NAMALWA (cell line): Measurements from ENCODE around the gene GPS2.

Experiments
- DNase-seq: peaks from one replicate; pipeline ENCODE4 v3.0.0-alpha.2; 2015; ENCODE audit warnings: low spot score

Gene GPS2

GRCh38 chr17:7317161-7317803 lies 2.1 kb upstream of the GPS2 start:
- no peak for DNase-seq

GRCh38 chr17:7315570-7316235 lies 543 bp upstream of the GPS2 start:
- DNase-seq = no peak

GRCh38 chr17:7313890-7314718 lies 1.1 kb downstream of the GPS2 start:
- peak; percentile 57 for DNase-seq

DNA sequence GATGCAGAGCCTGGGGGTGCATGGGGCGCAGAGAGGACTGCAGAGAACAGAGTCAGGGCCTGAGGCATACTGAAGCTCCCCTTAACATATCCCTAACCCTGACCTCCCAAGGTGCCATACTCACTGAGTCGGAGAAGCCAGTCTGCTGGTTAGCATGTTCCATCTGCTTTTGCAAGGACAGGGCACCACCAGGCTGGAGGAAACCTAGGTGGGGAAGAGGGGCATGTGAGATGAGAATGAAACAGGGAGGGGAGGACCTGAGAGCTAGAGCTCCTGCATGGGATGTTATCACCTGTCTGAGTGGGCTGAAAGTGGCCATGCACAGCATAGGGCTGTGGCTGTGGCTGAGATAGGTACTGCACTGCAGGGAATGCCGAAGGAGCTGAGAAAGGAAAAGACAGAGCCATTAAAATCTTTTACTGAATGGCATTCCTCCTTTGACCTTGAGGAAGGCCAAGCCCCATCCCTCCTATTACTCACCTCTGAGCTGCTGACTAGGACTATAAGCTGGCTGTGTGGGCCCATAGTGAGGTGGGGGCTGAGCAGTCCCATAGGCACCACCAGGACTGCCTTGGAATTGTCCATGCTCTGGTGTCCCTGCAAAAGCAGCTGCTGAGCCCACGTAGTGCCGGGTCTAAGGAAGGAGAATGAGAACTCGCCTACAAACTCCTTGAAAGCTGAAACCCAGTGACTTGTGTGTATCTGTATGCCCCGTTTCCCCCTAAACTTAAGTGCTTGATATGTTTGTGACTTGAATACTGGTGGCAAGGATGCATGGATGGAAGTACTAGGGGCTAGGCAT lies 1.9 kb downstream of the GPS2 start:
- DNase-seq = peak; percentile 46

DNA sequence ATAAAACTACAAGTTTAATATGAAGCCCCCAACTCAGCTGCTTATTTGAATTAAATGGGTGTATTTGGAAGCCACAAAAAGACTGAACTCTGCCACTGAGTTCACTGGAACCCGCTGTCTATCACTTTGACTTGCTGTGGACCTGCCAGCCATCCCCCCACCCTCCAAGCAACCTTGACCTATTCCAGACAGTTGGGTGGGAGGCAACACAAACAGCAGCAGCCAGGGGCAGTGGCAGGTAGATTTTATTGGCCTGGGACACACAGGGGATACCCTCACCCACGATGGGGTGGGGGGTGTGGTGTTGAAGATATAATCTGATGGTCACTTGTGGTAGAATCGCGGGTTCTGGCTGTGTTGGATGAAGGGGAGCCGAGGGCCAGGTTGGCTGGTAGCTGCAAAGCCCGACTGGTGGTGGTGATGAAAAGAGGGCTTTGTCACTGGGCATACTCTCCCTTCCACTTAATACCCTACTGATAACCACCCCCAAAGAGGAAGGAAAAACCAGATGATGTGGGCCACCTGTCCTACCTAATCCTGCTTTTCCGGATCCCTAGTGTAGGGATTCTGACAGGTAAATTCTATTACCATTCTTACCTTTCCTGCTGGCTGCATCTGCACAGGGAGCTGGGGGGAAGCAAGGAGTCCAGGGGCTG lies 2.6 kb downstream of the GPS2 start:
- DNase-seq = no peak

DNA sequence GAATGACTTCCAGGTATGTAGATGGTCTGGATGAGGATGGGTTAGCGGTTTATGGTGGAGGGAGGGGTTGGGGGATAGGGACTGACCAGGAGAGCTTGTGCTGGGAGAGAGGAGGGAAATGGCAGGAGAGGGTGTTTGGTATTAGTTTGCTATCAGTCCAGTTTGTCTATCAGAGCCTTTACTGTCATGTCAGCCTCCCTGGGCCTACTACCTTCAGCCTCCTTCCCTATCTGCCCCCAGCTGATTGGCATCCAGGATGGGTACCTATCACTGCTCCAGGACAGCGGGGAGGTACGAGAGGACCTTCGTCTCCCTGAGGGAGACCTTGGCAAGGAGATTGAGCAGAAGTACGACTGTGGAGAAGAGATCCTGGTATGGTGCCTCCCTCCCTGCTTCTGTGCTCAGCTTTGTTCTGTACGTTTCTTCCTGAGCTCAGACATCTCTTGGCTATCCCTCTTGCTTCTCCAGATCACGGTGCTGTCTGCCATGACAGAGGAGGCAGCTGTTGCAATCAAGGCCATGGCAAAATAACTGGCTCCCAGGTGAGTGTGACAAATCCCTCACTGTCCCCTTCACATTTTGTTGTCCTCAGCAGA lies 4.0 kb downstream of the GPS2 start:
- no peak for DNase-seq

DNA sequence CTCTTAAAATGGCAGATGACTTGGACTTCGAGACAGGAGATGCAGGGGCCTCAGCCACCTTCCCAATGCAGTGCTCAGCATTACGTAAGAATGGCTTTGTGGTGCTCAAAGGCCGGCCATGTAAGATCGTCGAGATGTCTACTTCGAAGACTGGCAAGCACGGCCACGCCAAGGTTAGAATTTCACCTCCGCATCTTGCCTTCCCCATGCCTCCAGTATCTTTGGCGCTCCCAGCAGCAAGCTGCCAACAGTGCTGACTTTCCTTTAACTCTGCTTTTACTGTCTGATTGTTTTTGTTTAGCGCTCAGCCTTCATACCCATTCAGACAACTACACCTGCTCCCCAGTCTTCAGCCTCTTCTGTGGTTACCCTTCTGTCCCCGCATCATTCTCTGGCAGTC lies 5.5 kb downstream of the GPS2 start:
- DNase-seq = no peak

DNA sequence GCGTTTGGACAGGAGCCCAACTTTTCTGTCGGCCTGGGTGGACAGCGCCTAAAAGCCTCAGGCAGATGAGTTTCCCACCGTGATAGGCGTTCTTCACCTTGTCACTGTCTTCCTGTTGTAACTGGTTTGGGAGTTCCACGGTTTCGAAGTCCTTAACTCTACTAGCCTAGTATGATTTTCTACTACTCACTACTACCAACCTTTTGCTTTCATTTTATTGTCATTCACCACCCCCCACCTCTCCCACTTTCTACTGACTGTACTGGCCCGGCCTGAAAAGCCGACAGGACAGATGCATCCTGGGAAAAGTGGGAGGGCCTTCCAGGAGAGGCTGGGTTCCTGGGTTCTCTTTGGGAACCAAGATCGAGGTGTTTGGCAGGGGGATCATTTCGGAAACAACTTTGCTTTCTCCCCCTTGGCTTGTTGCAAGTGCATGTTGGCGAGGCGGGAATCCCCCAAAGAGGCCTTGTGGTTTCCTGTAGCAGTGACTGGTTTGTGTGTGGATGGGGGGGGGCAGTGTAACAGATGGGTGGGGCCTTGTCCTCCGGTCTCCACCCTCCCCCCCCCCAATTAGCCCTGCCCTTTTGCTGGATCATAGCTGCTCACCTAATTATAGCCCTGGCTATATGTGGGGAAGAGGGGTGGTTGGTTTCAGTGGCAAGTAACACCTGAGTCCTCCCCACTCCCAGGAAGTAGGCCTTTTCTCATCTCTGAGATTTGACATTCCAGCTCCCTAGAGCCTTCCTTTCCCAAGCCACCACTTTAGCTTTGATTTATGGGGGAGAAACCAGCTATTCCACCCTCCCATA lies 6.3 kb downstream of the GPS2 start:
- DNase-seq = peak; percentile 73

DNA sequence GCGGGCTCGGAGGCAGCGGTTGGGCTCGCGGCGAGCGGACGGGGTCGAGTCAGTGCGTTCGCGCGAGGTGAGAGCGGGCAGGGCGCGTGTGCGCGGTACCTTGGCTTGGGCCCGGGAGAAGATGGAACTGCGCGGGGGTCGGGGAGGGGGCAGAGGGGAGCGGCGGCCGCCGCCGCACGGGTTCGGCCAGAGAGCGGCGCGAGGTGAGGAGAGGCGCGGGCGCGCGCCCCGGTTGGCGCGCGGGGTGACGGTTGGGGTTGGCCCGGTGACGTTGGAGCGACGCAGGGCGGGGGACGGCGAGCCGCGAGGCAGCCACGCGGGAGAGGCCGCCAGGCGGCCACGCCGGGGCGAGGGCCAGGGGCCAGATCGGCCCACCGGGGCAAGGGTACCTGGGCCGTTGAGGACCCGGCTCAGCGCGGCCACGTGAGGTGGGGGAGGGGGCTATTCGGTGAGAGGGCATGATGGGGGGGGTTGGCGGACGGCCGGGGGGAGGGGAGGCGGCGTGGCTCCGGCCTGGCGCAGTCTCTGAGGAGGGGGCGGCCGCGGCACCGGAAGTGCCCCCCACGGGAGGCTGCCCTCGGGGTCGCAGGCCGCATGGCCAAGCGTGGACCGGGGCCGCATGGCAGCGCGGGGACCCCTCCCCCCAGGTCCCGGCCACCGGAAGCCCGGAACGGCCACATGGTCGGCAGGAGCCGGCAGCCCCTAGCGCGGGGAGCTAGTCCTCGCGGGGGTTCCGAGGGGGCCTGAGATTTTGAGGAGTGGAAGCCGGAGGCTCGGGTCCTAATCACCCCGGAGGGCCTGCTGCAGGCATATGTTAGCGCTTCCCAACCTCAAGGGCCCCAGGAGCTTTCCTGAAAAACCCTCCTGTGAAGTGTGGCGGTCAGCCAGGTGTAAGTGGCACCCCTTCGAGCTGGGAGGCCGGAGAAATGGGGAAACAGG lies 7.2 kb downstream of the GPS2 start:
- peak; percentile 44 for DNase-seq

DNA sequence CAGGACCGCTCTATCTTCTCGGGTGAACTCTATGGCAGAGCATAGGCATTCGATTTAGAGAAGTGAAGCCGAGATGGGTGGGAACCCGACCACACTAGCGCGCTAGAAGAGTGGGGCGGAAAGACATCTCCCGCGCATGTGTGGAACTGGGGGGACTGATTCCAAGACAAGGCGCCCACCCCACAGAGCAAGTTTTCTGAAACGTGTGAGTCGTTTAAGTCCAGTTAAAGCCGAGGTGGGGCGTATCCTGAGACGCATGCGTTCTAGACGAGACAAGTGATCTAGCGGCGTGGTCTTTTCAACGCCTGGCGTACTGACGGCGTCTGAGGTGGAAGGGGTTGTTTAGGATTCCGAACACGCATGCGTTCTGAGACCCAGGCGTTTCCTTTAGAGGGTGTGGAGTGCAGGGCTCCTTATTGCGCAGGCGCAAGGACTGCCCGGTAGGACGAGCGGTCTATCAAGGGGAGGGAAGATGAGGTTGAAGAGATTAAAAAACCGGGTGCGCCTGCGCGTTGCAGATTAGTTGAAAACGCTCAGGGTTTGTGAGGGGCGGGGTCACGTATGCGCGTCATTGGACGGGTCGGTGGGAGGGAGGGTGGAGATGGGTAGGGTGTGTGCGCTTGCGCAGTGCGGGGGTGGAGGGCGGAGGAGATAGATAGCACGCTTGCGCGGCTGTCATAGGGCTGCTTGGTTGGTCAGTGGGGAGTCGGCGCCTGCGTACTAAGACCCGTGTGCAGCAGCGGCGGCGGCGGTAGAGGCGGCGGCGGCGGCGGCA lies 8.1 kb downstream of the GPS2 start, which contains the start of gene EIF5A:
Gene EIF5A (plus strand): TSS at position 718 of the 775 bp plus-strand sequence. CDS start 2,008 bp downstream, outside the sequence.
- DNase-seq = peak; percentile 98

DNA sequence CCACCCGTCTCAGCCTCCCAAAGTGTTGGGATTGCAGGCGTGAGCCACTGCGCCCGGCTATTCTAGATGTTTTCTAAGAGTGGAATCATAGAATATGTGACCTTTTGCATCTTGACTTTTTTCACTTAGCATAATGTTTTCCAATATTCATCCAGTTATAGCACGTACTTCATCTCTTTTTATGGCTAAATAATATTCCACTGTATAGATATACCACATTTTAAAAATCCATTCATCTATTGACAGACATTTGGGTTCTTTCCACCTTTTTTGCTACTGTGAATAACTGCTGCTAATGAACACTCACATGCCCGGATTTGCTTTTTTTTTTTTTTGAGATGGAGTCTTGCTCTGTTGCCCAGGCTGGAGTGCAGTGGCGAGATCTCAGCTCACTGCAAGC lies 11.0 kb downstream of the GPS2 start:
- no peak for DNase-seq

GRCh38 chr17:7296189-7296861 lies 18.8 kb downstream of the GPS2 start:
- DNase-seq = peak; percentile 61

DNA sequence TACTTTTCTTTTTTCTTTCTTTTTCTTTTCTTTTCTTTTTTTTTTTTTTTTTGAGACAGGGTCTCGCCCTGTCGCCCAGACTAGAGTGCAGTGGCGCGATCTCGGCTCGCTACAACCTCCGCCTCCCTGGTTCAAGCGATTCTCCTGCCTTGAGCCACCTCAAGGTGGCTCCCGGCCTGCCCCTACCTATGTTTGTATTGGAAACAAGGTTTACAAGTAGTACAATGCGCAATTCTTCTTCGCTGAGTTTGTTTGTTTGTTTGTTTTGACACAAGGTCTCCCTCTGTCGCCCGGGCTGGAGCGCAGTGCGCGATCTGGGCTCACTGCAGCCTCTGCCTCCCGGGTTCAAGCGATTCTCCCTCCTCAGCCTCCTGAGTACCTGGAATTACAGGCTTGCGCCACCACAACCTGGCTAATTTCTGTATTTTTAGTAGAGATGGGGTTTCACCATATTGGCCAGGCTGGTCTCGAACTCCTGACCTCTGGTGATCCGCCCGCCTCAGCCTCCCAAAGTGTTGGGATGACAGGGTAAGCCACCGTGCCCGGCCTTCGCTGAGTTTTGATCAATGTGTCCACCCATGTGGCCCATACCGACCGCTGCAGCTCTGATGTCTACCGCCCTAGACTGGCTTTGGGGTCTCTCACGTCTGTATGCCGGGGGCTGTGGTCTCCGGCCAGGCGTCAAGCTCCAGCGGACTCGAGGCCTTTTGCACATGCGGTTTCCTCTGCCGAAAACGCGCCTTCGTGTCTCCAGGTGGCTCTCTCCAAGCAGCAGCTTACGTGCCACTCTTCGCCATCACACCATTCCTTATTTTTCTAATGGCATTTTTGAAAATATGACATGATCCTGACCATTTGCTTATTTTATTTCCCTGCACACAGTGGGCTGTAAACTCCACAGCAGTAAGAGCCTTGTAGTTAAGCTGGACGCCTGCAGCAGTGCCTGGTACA lies 19.7 kb downstream of the GPS2 start:
- no peak for DNase-seq

- peak; percentile 81 for DNase-seq
Measured at GRCh38 chr17:7294614-7295153, 20.5 kb downstream of the GPS2 start, which contains the start of gene YBX2. Gene YBX2, minus strand, starts transcription at chr17:7294639. Its CDS starts 139 bp downstream, at chr17:7294500.

DNA sequence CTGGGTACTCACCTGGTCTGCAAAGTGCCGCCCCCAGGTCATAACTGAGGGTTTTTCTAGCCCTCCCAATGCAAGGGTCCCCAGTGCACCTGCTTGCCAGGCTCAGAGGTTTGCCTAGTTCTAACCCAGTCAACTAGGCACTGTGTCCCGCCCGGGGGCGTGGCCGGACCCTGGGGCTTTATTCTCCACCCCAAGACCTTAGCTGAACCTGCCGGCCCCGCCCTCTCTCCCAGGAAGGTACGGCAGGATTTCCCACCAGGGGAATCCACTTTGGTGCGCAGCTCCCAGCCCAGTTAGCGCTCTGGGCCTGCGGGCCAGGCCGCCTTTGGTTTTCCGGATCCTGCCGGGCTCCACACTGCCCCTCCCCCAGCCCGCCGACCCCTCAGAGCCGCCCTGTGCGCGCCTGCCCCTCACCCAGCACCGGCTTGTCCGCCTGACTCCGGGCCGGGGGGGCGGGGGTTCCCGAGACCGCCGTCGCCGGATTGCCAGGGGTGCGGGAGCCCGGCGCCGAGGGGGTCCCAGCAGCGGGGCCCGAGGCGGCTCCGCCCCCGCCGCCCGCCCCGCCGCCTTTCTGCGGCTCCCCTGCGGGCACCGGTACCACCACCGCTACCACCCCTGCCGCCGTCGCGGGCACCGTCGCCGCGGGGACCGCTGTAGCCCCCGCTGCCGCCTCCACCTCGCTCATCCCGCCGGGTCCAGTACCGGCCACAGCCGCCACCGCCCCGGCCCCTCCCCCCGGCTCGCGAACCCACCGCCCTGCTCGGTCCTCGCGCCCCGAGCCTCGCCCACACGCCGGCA lies 21.1 kb downstream of the GPS2 start:
- no peak for DNase-seq
